Liver (tissue), 3 donors: ENCODE results near the gene POU3F3.

ENCODE experiments used
- ATF3 ChIP-seq: IDR thresholded peaks from 2 replicates; pipeline ENCODE4 v1.6.1; 2016; ENCODE audit warnings: antibody characterized with exemption
- CTCF ChIP-seq: fragments of 150-350 bp; IDR thresholded peaks from 2 replicates; pipeline ENCODE4 v1.5.1; 2017; ENCODE audit warnings: improper control_type of control experiment, low read depth, low read length; ENCODE audit not compliant: missing input control
- EGR1 ChIP-seq, 2 donors: IDR thresholded peaks; 2 replicates each; pipeline ENCODE4 v1.6.1; 2016 to 2018; ENCODE audit warnings: antibody characterized with exemption in 2 of 2, low read depth in 2 of 2
- FOXA1 ChIP-seq: IDR thresholded peaks from 2 replicates; pipeline ENCODE4 v1.6.1; 2016; ENCODE audit warnings: antibody characterized with exemption
- GABPA ChIP-seq, 2 donors: IDR thresholded peaks in 1 of 2; conservative IDR thresholded peaks in 1 of 2; 2 replicates each; pipeline ENCODE4 v1.6.1; 2016; ENCODE audit warnings: antibody characterized with exemption in 2 of 2, mild to moderate bottlenecking in 1 of 2, moderate library complexity in 1 of 2
- JUND ChIP-seq, 2 donors: IDR thresholded peaks; 2 replicates each; pipeline ENCODE4 v1.6.1; 2016; ENCODE audit warnings: antibody characterized with exemption in 2 of 2
- MAX ChIP-seq: IDR thresholded peaks from 2 replicates; pipeline ENCODE4 v1.6.1; 2016; ENCODE audit warnings: antibody characterized with exemption
- RAD21 ChIP-seq, 2 donors: IDR thresholded peaks; 2 replicates each; pipeline ENCODE4 v1.6.1; 2016; ENCODE audit warnings: antibody characterized with exemption in 2 of 2, mild to moderate bottlenecking in 2 of 2
- REST ChIP-seq: IDR thresholded peaks from 2 replicates; pipeline ENCODE4 v1.6.1; 2016; ENCODE audit warnings: antibody characterized with exemption, mild to moderate bottlenecking
- TAF1 ChIP-seq: conservative IDR thresholded peaks from 2 replicates; pipeline ENCODE4 v1.6.1; 2016; ENCODE audit warnings: antibody characterized with exemption, mild to moderate bottlenecking
- YY1 ChIP-seq: IDR thresholded peaks from 2 replicates; pipeline ENCODE4 v1.6.1; 2016; ENCODE audit warnings: antibody characterized with exemption, mild to moderate bottlenecking
- donor health status: healthy.
- donor health status: healthy.

GRCh38 chr2:104840156-104840555 is 13.8 kb upstream of the POU3F3 start:
- TF ChIP-seq CTCF = no peak
- TF ChIP-seq MAX = no peak
- TF ChIP-seq TAF1 = no peak
- no peak for TF ChIP-seq EGR1 (IDR thresholded peaks at IDR 0.05; ENCODE audit: low read depth in 2 of 2)
- no peak for TF ChIP-seq GABPA (IDR thresholded peaks at IDR 0.05 in 1 of 2, conservative IDR thresholded peaks at IDR 0.05 in 1 of 2)
- TF ChIP-seq REST = no peak
- TF ChIP-seq ATF3 = no peak
- no peak for TF ChIP-seq JUND (IDR thresholded peaks at IDR 0.05)
- no peak for TF ChIP-seq FOXA1
- no peak for TF ChIP-seq RAD21 (IDR thresholded peaks at IDR 0.05)
- no peak for TF ChIP-seq YY1
